ENCODE results near the gene OPTC.

Gene OPTC

GRCh38 chr1:203475012-203475981 is 18.7 kb upstream of the OPTC start, which contains the start of gene PRELP:
Gene PRELP (plus strand): TSS chr1:203475806. CDS start chr1:203483185, 7,379 bp downstream.
- no peaks in the 10 kb centered on the region for H3K36me3 ChIP-seq
- H3K4me3 ChIP-seq (ENCODE audit: low read depth, low read length), result no peak within 1 kb of the TSS
- H3K27ac ChIP-seq, result no peak within 1 kb of the TSS
- peak; percentile 33 for TF ChIP-seq CTCF (IDR thresholded peaks at IDR 0.05; ENCODE audit: low read depth, low read length)
- H3K27me3 ChIP-seq (ENCODE audit: insufficient read depth, low read depth, severe bottlenecking), result no peaks in the 10 kb centered on the region
- peak; percentile 77 for DNase-seq
- H3K9me3 ChIP-seq (ENCODE audit: severe bottlenecking), result no peaks in the 10 kb centered on the region

DNA sequence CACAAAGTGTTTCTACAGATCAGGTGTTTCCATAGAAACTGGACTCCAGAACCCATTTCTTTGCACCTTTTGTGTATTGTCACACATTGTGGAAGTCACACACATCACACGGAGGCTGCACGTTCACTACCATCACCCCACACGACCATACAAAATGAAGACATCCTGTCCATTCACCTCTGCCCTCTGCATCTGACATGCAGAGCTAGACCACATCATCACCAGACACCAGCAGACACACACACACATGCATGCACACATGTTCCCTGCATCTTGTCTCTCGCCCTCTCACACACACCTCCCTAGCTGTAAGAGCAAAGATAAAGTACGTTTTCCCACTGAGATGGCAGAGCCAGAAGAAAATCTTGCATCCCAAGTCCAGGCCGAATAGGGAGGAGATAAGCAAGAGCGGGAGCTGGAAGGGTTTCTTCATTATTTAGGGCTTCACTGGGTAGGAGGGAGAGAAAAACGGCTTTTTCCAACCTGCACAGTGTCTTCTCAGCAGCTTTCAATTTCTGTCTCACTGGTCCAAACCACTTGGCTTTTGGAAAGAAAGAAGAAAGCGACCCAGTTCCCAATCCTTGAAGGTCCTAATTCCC is 17.6 kb upstream of the OPTC start:
- Histone ChIP-seq H3K9me3 (ENCODE audit: severe bottlenecking) (no peaks in the 10 kb centered on the region), H3K27ac (no peak overlapping the region), H3K36me3 (no peaks in the 10 kb centered on the region), H3K27me3 (ENCODE audit: insufficient read depth, low read depth, severe bottlenecking) (no peaks in the 10 kb centered on the region), H3K4me3 (ENCODE audit: low read depth, low read length) (no peak overlapping the region)
- DNase-seq, result no peak
- no peak for TF ChIP-seq CTCF (IDR thresholded peaks at IDR 0.05; ENCODE audit: low read depth, low read length)

GRCh38 chr1:203477748-203478147 is 16.2 kb upstream of the OPTC start:
- peaks cover under 1% of the 10 kb centered on the region for H3K9me3 ChIP-seq (ENCODE audit: severe bottlenecking)

DNA sequence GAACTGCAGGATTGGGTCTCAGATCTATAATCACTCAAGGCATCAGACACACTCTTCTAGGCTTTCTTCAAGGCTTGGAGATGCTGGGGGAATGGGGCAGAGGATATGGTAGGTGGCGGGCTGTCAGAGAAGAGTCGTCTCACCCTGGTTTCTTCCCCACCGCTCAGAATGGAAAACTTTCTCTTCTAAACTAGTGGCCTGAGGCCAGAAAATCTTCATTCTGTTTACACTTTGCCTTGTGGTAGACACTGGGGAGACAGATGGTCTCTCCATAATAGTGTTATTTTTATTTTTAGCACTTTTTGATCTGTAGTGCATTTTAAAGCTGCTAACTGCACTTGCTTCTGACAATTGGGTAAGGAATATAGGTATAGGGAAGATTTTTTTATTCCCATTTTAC is 15.7 kb upstream of the OPTC start:
- Histone ChIP-seq H3K27ac (no peak overlapping the region), H3K9me3 (ENCODE audit: severe bottlenecking) (peaks cover 2% of the 10 kb centered on the region), H3K36me3 (no peaks in the 10 kb centered on the region), H3K4me3 (ENCODE audit: low read depth, low read length) (no peak overlapping the region), H3K27me3 (ENCODE audit: insufficient read depth, low read depth, severe bottlenecking) (no peaks in the 10 kb centered on the region)
- TF ChIP-seq CTCF (IDR thresholded peaks at IDR 0.05; ENCODE audit: low read depth, low read length), result no peak
- no peak for DNase-seq

More at GRCh38 chr1:203477748-203478147, 16.2 kb upstream of the OPTC start:
- H3K36me3 ChIP-seq, result no peaks in the 10 kb centered on the region
- no peak for DNase-seq
- no peaks in the 10 kb centered on the region for H3K27me3 ChIP-seq (ENCODE audit: insufficient read depth, low read depth, severe bottlenecking)
- TF ChIP-seq CTCF (IDR thresholded peaks at IDR 0.05; ENCODE audit: low read depth, low read length), result no peak
- H3K4me3 ChIP-seq (ENCODE audit: low read depth, low read length), result no peak overlapping the region
- no peak overlapping the region for H3K27ac ChIP-seq

DNA sequence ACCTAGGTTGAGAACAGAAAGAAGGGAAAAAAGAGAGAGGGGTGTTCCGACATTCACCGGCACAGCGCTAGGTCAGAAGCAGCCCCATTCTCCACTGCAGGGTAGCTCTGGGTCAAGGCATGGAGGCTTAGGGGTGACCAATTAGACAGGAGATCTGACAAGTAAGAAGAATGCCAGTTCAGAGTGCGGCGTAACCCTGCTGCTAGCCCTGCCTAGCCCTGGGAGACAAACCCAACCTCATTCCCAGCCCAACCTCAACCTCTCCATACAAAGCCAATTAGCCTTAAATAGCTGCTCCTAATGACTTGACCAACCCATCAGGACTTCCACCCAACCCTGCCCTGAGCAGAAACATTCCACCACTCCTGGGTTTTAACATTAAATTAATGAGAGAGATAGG is 15.0 kb upstream of the OPTC start:
- no peak for DNase-seq
- no peaks in the 10 kb centered on the region for H3K27me3 ChIP-seq (ENCODE audit: insufficient read depth, low read depth, severe bottlenecking)
- no peak for TF ChIP-seq CTCF (IDR thresholded peaks at IDR 0.05; ENCODE audit: low read depth, low read length)
- peaks cover 2% of the 10 kb centered on the region for H3K9me3 ChIP-seq (ENCODE audit: severe bottlenecking)
- H3K27ac ChIP-seq, result no peak overlapping the region
- no peaks in the 10 kb centered on the region for H3K36me3 ChIP-seq
- no peak overlapping the region for H3K4me3 ChIP-seq (ENCODE audit: low read depth, low read length)

Data from WERI-Rb-1 (cell line).